HG03025 (cell line): ENCODE results near the gene MTMR11.
"Not testable (repeated sequence)": the region's sequence is repeated elsewhere in the genome, so short reads cannot be mapped to it uniquely, and the experiment has no call there.

Experiments used
- ATAC-seq: cut with Tn5 transposase; IDR thresholded peaks from one replicate; pipeline ENCODE4 v1.9.1; 2021; ENCODE audit warnings: mild to moderate bottlenecking, moderate library complexity; ENCODE audit not compliant: unreplicated experiment, low FRiP score

Gene MTMR11

GRCh38 chr1:149906570-149907075 is 30.1 kb downstream of the MTMR11 start:
- ATAC-seq: no peak

- no peak for ATAC-seq
These were observed 32.7 kb downstream of the MTMR11 start for GRCh38 chr1:149903836-149904491.

- ATAC-seq: peak; percentile 77
These were observed 37.0 kb downstream of the MTMR11 start, which contains the start of gene BOLA1 for GRCh38 chr1:149899460-149900284. BOLA1 (plus strand) TSS chr1:149899568; CDS start chr1:149900060, 492 bp downstream.

GRCh38 chr1:149896575-149896974 is 40.1 kb downstream of the MTMR11 start:
- no peak for ATAC-seq

- ATAC-seq: no peak
These were observed 47.7 kb downstream of the MTMR11 start for GRCh38 chr1:149888999-149889289.

GRCh38 chr1:149888247-149888998 is 48.3 kb downstream of the MTMR11 start:
- peak; percentile 9 for ATAC-seq

GRCh38 chr1:149887456-149888246 is 49.0 kb downstream of the MTMR11 start:
- ATAC-seq: peak; percentile 45

GRCh38 chr1:149887196-149887455 is 49.6 kb downstream of the MTMR11 start:
- not testable (repeated sequence) for ATAC-seq

GRCh38 chr1:149886396-149887195 is 50.1 kb downstream of the MTMR11 start:
- peak; percentile 58 for ATAC-seq

- not testable (repeated sequence) for ATAC-seq
These were observed 50.6 kb downstream of the MTMR11 start for GRCh38 chr1:149886121-149886395.

GRCh38 chr1:149885339-149886120 is 51.1 kb downstream of the MTMR11 start:
- ATAC-seq: no peak

- ATAC-seq: no peak
These were observed 52.0 kb downstream of the MTMR11 start for GRCh38 chr1:149884433-149885338.

- no peak for ATAC-seq
These were observed 53.0 kb downstream of the MTMR11 start for GRCh38 chr1:149883598-149884247.

GRCh38 chr1:149881876-149882275 is 54.8 kb downstream of the MTMR11 start:
- no peak for ATAC-seq

- no peak for ATAC-seq
These were observed 57.1 kb downstream of the MTMR11 start for GRCh38 chr1:149879556-149879955.
